ENCODE results near the gene NOX4. TPM values are rescaled to one million over a fixed set of nuclear protein-coding genes. Genes with fewer than 3 reads are reported as not detected.
"Not testable (repeated sequence)": the region's sequence is repeated elsewhere in the genome, so short reads cannot be mapped to it uniquely, and the experiment has no call there.

The NOX4 gene
- total and polyA plus RNA-seq, 2 of the 8 experiments (the other 6 are each of a cell fraction or from before 2014, with no cell fraction given): 2.0 to 2.3 TPM

- DNase-seq (ENCODE audit: low read depth in 1 of 2, low spot score in 2 of 2); H4K20me1 ChIP-seq (replicated peaks in 1 of 2; ENCODE audit: control insufficient read depth in 1 of 2, insufficient read depth in 2 of 2, low read length in 2 of 2); H4K8ac ChIP-seq (ENCODE audit: extremely low read depth, insufficient read depth, low read length); H2AK5ac ChIP-seq (ENCODE audit: low read depth, low read length); H3K36me3 ChIP-seq (ENCODE audit: control insufficient read depth in 2 of 4, insufficient read depth in 4 of 4, low read length in 3 of 4); H3K9me3 ChIP-seq (ENCODE audit: insufficient read depth in 2 of 2, low read depth in 1 of 2, low read length in 1 of 2); H3K23me2 ChIP-seq (ENCODE audit: low read depth, low read length); POLR2A ChIA-PET (ENCODE audit: partially characterized antibody); H3K4ac ChIP-seq (replicated peaks; ENCODE audit: insufficient read length, low read depth, low read length); H2BK15ac ChIP-seq (ENCODE audit: low read length); H2BK5ac ChIP-seq (ENCODE audit: low read depth, low read length); H2BK120ac ChIP-seq (replicated peaks; ENCODE audit: low read depth, low read length); H3K18ac ChIP-seq (ENCODE audit: extremely low read depth, low read length); H3K79me1 ChIP-seq (ENCODE audit: low read depth, low read length); H3K4me1 ChIP-seq (replicated peaks in 1 of 4; ENCODE audit: control insufficient read depth in 3 of 4, insufficient read depth in 4 of 4, low read length in 3 of 4); H3K14ac ChIP-seq (ENCODE audit: insufficient read length); H3K9ac ChIP-seq (replicated peaks in 1 of 4; ENCODE audit: extremely low read depth in 1 of 4, low read depth in 3 of 4, low read length in 3 of 4); H3K27me3 ChIP-seq (replicated peaks in 1 of 4; ENCODE audit: control insufficient read depth in 3 of 4, extremely low read depth in 1 of 4, insufficient read depth in 3 of 4, low read length in 3 of 4); H2BK20ac ChIP-seq (ENCODE audit: low read length); H2BK12ac ChIP-seq (ENCODE audit: low read depth, low read length); FAIRE-seq; H3K23ac ChIP-seq (ENCODE audit: insufficient read length); H3K79me2 ChIP-seq (ENCODE audit: control insufficient read depth in 1 of 2, insufficient read depth in 2 of 2, low read length in 2 of 2); H2AFZ ChIP-seq (ENCODE audit: low read length); H4K91ac ChIP-seq (replicated peaks; ENCODE audit: insufficient read length, low read length); H3K27ac ChIP-seq (ENCODE audit: low read depth, low read length); H3K4me3 ChIP-seq (ENCODE audit: extremely low read depth in 1 of 4, insufficient read depth in 2 of 4, low read depth in 3 of 4, low read length in 4 of 4); H3K56ac ChIP-seq (replicated peaks; ENCODE audit: insufficient read length, low read depth, low read length); H3K4me2 ChIP-seq (ENCODE audit: insufficient read depth in 1 of 2, low read depth in 2 of 2, low read length in 2 of 2); H4K5ac ChIP-seq (ENCODE audit: insufficient read length, low read depth, low read length): not testable (repeated sequence)
- CTCF ChIA-PET (ENCODE audit: partially characterized antibody): interaction anchor here (0.5 to 1.0 kb wide), 2 partner anchors 9 to 25 kb away, joined by 3 read pairs; no protein-coding TSS in a partner anchor
Observed at GRCh38 chr11:89379976-89380771, 111.0 kb downstream of the NOX4 start.

- H3K4ac ChIP-seq (replicated peaks; ENCODE audit: insufficient read length, low read depth, low read length); H4K5ac ChIP-seq (ENCODE audit: insufficient read length, low read depth, low read length); H3K18ac ChIP-seq (ENCODE audit: extremely low read depth, low read length); H2BK5ac ChIP-seq (ENCODE audit: low read depth, low read length); H2AFZ ChIP-seq (ENCODE audit: low read length); H4K8ac ChIP-seq (ENCODE audit: extremely low read depth, insufficient read depth, low read length); H3K23me2 ChIP-seq (ENCODE audit: low read depth, low read length); H3K27me3 ChIP-seq (replicated peaks in 1 of 4; ENCODE audit: control insufficient read depth in 3 of 4, extremely low read depth in 1 of 4, insufficient read depth in 3 of 4, low read length in 3 of 4); H3K23ac ChIP-seq (ENCODE audit: insufficient read length); H2BK12ac ChIP-seq (ENCODE audit: low read depth, low read length); H4K91ac ChIP-seq (replicated peaks; ENCODE audit: insufficient read length, low read length); FAIRE-seq; CTCF ChIA-PET (ENCODE audit: partially characterized antibody); H2BK120ac ChIP-seq (replicated peaks; ENCODE audit: low read depth, low read length); POLR2A ChIA-PET (ENCODE audit: partially characterized antibody); H3K79me1 ChIP-seq (ENCODE audit: low read depth, low read length); H3K9me3 ChIP-seq (ENCODE audit: insufficient read depth in 2 of 2, low read depth in 1 of 2, low read length in 1 of 2); DNase-seq (ENCODE audit: low read depth in 1 of 2, low spot score in 2 of 2); H4K20me1 ChIP-seq (replicated peaks in 1 of 2; ENCODE audit: control insufficient read depth in 1 of 2, insufficient read depth in 2 of 2, low read length in 2 of 2); H3K4me3 ChIP-seq (ENCODE audit: extremely low read depth in 1 of 4, insufficient read depth in 2 of 4, low read depth in 3 of 4, low read length in 4 of 4); H3K4me1 ChIP-seq (replicated peaks in 1 of 4; ENCODE audit: control insufficient read depth in 3 of 4, insufficient read depth in 4 of 4, low read length in 3 of 4); H3K36me3 ChIP-seq (ENCODE audit: control insufficient read depth in 2 of 4, insufficient read depth in 4 of 4, low read length in 3 of 4); H2AK5ac ChIP-seq (ENCODE audit: low read depth, low read length); H3K27ac ChIP-seq (ENCODE audit: low read depth, low read length); H3K9ac ChIP-seq (replicated peaks in 1 of 4; ENCODE audit: extremely low read depth in 1 of 4, low read depth in 3 of 4, low read length in 3 of 4); H2BK20ac ChIP-seq (ENCODE audit: low read length); H3K4me2 ChIP-seq (ENCODE audit: insufficient read depth in 1 of 2, low read depth in 2 of 2, low read length in 2 of 2); H3K14ac ChIP-seq (ENCODE audit: insufficient read length); H3K79me2 ChIP-seq (ENCODE audit: control insufficient read depth in 1 of 2, insufficient read depth in 2 of 2, low read length in 2 of 2); H2BK15ac ChIP-seq (ENCODE audit: low read length); H3K56ac ChIP-seq (replicated peaks; ENCODE audit: insufficient read length, low read depth, low read length): not testable (repeated sequence)
- 100% methylated on average over 1 of the region's 1 CpG; no CpG with 5 or more reads in 1 of the 2 experiments for WGBS, 2 experiments (ENCODE audit: extremely low coverage in 1 of 2, insufficient coverage in 1 of 2, insufficient read length in 1 of 2, insufficient replicate concordance in 2 of 2, low coverage in 1 of 2, low lambda C conversion rate in 2 of 2, missing lambda C conversion rate in 1 of 2)
Observed at GRCh38 chr11:89378986-89379385, 112.2 kb downstream of the NOX4 start.

All from H1 (cell line).